Neural crest cell (in vitro differentiated cells): ENCODE results near the gene RILPL1. TPM values are rescaled to one million over a fixed set of nuclear protein-coding genes. Genes with fewer than 3 reads are reported as not detected.

Experiments used
- DNase-seq: peaks from one replicate; pipeline ENCODE4 v3.0.0; 2021; ENCODE audit warnings: low read depth, mixed read lengths, low spot score
- H3K27ac Mint-ChIP-seq: one replicate; pipeline ENCODE4 v1.8.0; 2021; ENCODE audit warnings: mild to moderate bottlenecking, mixed read lengths; ENCODE audit not compliant: unreplicated experiment
- H3K27me3 Mint-ChIP-seq: 2 replicates; pipeline ENCODE4 v1.8.0; 2021; ENCODE audit warnings: low read depth, mild to moderate bottlenecking, mixed read lengths
- H3K36me3 Mint-ChIP-seq: 2 replicates; pipeline ENCODE4 v1.8.0; 2021; ENCODE audit warnings: low read depth, mild to moderate bottlenecking, mixed read lengths
- H3K4me1 Mint-ChIP-seq: 2 replicates; pipeline ENCODE4 v1.8.0; 2021; ENCODE audit warnings: mixed read lengths
- H3K4me3 Mint-ChIP-seq: one replicate; pipeline ENCODE4 v1.8.0; 2021; ENCODE audit warnings: mild to moderate bottlenecking, mixed read lengths
- H3K9me3 Mint-ChIP-seq: 2 replicates; pipeline ENCODE4 v1.8.0; 2021; ENCODE audit warnings: mixed read lengths
- CTCF ChIP-seq: fragments of 200-600 bp; sonication (generic); conservative IDR thresholded peaks from 2 replicates; pipeline ENCODE4 v1.5.0; 2021; ENCODE audit warnings: antibody characterized with exemption, mild to moderate bottlenecking
- microRNA-seq: library from miRNA; unstranded; fragments of <30 nt; microRNA quantifications from one replicate; pipeline ENCODE4, GENCODE V29; 2020
- total RNA-seq: library from RNA; stranded (reverse); gene quantifications from 2 replicates; pipeline ENCODE4 v1.2.1, GENCODE V29; 2021

Gene RILPL1
- total RNA-seq, 1 donor from 2014 or later, result 23.5 TPM

DNA sequence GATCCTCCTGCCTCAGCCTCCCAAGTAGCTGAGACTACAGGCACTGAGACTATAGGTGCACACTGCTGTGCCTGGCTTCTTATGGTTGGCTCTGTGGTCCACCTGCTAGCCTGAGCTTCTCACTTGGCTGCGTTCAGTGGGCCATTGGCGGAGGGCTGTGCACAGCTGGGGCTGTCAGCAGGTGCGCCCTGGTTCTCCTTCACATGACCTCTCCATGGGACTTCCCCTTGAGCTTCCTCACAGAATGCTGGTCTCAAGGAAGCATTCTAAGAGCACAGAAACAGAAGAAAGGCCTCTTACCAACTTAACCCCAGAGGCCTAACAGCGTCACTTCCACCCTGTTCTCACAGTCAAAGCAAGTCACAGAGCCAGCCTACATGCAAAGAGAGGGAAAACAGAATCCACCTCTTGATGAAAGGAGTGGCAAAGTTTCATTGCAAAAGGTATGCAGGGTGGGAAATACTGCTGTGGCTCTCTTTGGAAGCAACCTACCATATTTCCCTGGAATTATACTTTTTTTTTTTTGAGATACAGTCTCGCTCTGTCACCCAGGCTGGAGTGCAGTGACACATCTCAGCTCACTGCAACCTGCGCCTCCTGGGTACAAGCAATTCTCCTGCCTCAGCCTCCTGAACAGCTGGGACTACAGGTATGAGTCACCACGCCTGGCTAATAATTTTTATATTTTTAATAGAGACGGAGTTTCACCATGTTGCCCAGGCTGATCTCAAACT lies 106.3 kb downstream of the RILPL1 start:
- no peak for TF ChIP-seq CTCF
- no peak overlapping the region for H3K27ac Mint-ChIP-seq
- H3K4me1 Mint-ChIP-seq, result no peaks in the 10 kb centered on the region
- H3K27me3 Mint-ChIP-seq, result no peaks in the 10 kb centered on the region
- no peak overlapping the region for H3K4me3 Mint-ChIP-seq
- no peaks in the 10 kb centered on the region for H3K9me3 Mint-ChIP-seq
- peaks cover 2% of the 10 kb centered on the region for H3K36me3 Mint-ChIP-seq
- DNase-seq, result no peak

GRCh38 chr12:123421314-123421713 lies 112.2 kb downstream of the RILPL1 start:
- no peaks in the 10 kb centered on the region for H3K27me3 Mint-ChIP-seq
- H3K9me3 Mint-ChIP-seq, result no peaks in the 10 kb centered on the region
- H3K4me3 Mint-ChIP-seq, result no peak overlapping the region
- H3K36me3 Mint-ChIP-seq, result peaks cover 2% of the 10 kb centered on the region
- no peaks in the 10 kb centered on the region for H3K4me1 Mint-ChIP-seq
- no peak overlapping the region for H3K27ac Mint-ChIP-seq
- DNase-seq, result no peak
- TF ChIP-seq CTCF, result no peak

Small RNA genes within 50 kb of the gene (microRNA-seq; reads per million reads assigned to microRNA genes)
- not detected for gene MIR3908

Other genes starting within 250 kb of the RILPL1 start
- gene SBNO1, start 168.9 kb downstream of the RILPL1 start, total RNA-seq, result 43.2 and 44.8 TPM in 2 replicates
- 55.1 and 57.5 TPM in 2 replicates for gene KMT5A, start 149.6 kb downstream of the RILPL1 start, total RNA-seq
- 1.6 and 1.9 TPM in 2 replicates for gene RILPL2, start 97.0 kb downstream of the RILPL1 start, total RNA-seq
- 21.3 and 25.1 TPM in 2 replicates for gene SNRNP35, start 75.6 kb downstream of the RILPL1 start, total RNA-seq
- gene TMED2, start 50.8 kb upstream of the RILPL1 start, total RNA-seq, result 161 and 182 TPM in 2 replicates
- gene DDX55, start 68.4 kb upstream of the RILPL1 start, total RNA-seq, result 42.8 and 44.0 TPM in 2 replicates
- gene EIF2B1, start 100.0 kb upstream of the RILPL1 start, total RNA-seq, result 57.8 and 63.8 TPM in 2 replicates
- gene GTF2H3, start 100.1 kb upstream of the RILPL1 start, total RNA-seq, result 33.1 and 37.0 TPM in 2 replicates
- gene TCTN2, start 137.4 kb upstream of the RILPL1 start, total RNA-seq, result 21.0 and 23.1 TPM in 2 replicates
- gene ATP6V0A2, start 178.6 kb upstream of the RILPL1 start, total RNA-seq, result 58.9 and 59.6 TPM in 2 replicates
- gene DNAH10, start 228.6 kb upstream of the RILPL1 start, total RNA-seq, result 1.1 and 2.0 TPM in 2 replicates